T47D (cell line): ENCODE results near the gene CCDC186.

Experiments
- DNase-seq, 2 experiments: peaks; one replicate each; pipeline versions ENCODE4 v3.0.0 to v3.0.0-alpha.2; 2011 to 2012; ENCODE audit warnings: low read depth in 1 of 2, low spot score in 1 of 2
- JUND ChIP-seq: IDR thresholded peaks from 2 replicates; pipeline ENCODE4 v1.6.1; 2012; ENCODE audit warnings: low read depth
- in situ Hi-C: cut with HindIII; loops from 2 replicates; pipeline ENCODE4 v1.10.0; 2016; ENCODE audit warnings: low sequenced_read_pairs, low pct_unique_long_range_greater_than_20kb

CCDC186 gene

DNA sequence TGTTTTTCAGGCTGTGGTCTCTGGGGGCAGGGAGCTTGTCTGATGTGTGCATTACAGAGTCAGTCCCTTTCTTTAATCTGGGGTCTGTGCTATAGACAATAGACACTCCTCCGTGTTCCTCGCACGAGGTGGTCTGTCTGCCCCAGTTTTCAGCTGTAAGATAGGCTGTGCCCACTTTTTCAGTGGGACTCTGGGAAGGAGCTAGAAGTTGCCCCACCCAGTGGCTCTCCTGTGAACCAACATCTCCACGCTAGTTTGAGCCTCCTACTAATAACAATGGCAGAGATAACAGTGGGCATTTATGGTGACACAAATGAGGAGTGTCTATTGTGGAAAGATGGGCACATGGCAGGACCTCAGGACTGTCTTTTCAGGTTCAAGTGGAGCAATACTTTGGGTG lies 86.3 kb downstream of the CCDC186 start:
- no peak for DNase-seq
- in situ Hi-C loops: no loop called here
- TF ChIP-seq JUND: no peak

DNA sequence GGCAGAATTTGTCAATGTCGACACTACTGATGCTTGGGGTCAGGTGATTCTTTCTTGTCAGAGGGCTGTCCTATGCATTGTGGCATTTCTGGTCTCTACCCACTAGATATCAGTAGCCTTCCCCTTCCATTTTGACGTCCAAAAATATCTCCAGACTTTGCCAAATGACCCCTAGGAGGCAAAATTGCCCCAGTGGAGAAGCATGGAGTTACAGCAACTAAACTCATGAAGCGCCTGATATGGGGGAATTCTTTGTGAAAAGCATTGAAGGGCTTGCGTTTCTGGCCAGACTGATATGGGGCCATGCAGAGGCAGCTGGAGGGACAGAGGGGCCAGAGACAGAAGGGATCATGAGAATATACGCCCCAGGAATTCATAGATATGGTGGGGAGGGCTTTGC lies 86.7 kb downstream of the CCDC186 start:
- no peak for TF ChIP-seq JUND
- in situ Hi-C loops: no loop called here
- DNase-seq: no peak

GRCh38 chr10:114084215-114084614 lies 89.8 kb downstream of the CCDC186 start:
- TF ChIP-seq JUND: no peak
- in situ Hi-C loops: no loop called here
- DNase-seq: no peak

GRCh38 chr10:114083040-114083439 lies 91.0 kb downstream of the CCDC186 start:
- in situ Hi-C loops: no loop called here

DNA sequence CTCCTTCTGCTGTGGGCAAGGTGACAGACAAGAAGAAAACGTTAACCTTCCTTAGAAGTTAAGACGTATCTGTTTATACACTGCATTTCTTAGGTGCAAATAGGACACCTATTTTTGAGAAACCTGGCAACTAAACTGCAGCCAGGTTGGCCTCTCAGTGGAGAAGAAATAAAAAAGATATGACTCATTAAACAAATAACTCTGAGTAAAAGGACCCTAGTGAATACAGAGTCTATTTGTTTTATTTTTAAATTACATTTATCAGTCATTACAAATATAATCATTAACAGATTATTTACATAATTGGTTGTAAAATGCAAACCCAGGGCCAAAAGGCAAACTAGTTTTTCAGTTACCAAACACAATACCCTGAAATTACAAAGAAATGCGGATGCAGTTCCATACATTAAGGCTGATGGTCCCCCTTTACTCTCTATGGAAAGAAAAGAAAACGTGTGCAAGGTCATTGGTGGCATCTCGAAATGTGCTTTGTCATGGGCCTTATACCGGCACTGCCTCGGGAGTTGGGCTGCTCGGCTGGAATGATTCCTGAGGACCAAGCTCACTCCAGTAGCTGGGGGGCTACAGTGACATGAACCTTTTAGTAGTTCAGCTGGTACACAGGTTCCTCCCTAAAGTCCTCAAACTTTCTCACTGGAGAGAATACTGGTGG lies 92.0 kb downstream of the CCDC186 start:
- in situ Hi-C loops: no loop called here
- DNase-seq: no peak
- no peak for TF ChIP-seq JUND

More at GRCh38 chr10:114083040-114083439, 91.0 kb downstream of the CCDC186 start:
- TF ChIP-seq JUND: no peak
- no peak for DNase-seq

- in situ Hi-C loops: no loop called here
- no peak for TF ChIP-seq JUND
- no peak for DNase-seq
Observed at GRCh38 chr10:114079421-114079820, 94.6 kb downstream of the CCDC186 start.

GRCh38 chr10:114078346-114078745 lies 95.7 kb downstream of the CCDC186 start:
- TF ChIP-seq JUND: no peak
- in situ Hi-C loops: no loop called here
- no peak for DNase-seq

- no peak for TF ChIP-seq JUND
- no peak for DNase-seq
- in situ Hi-C loops: no loop called here
Observed at GRCh38 chr10:114077815-114078219, 96.2 kb downstream of the CCDC186 start.

- no peak for DNase-seq
- no peak for TF ChIP-seq JUND
- in situ Hi-C loops: no loop called here
Observed at GRCh38 chr10:114077347-114077746, 96.7 kb downstream of the CCDC186 start.

GRCh38 chr10:114075093-114075492 lies 98.9 kb downstream of the CCDC186 start:
- TF ChIP-seq JUND: no peak
- in situ Hi-C loops: no loop called here
- no peak for DNase-seq

DNA sequence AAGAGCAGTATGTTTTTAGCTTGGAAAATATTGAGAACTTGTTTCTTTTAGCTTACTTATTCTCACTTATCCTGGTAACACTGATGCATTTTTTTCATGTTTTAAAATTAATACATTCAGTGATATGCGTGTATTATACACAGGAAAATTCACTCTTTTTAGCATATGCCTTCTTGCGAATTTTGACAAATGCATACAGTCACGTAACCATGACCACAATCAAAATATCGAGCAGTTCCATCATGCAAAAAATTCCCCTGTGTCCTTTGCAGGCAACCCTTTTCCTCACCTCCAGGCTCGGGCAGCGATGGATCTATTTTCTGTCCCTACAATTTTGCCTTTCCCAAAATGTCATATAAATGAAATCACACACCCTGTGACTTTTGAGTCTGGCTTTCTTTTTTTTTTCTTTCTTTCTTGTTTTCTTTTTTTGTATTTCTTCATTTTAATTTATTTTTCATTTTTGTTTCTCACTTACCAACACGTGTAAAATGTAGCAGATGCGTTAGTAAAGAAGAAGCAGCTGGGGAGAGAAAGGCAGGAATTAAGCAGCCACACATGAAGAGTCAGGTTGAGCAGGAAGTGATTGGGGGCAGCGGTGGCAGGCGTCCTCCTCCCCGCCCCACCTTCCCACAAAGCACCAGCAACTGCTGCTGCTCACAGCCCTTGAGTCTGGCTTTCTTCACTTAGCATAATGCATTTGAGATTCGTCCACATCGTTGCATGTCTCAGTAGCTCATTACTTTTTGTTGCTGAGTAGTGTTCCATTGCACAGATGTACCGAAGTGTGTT lies 100.4 kb downstream of the CCDC186 start:
- no peak for TF ChIP-seq JUND
- in situ Hi-C loops: no loop called here
- no peak for DNase-seq

- TF ChIP-seq JUND: no peak
Observed at GRCh38 chr10:114071178-114071577, 102.8 kb downstream of the CCDC186 start.

More at GRCh38 chr10:114071178-114071577, 102.8 kb downstream of the CCDC186 start:
- no peak for DNase-seq
- in situ Hi-C loops: no loop called here
